ENCODE results near the gene NPDC1. TPM values are rescaled to one million over a fixed set of nuclear protein-coding genes. Genes with fewer than 3 reads are reported as not detected.

NPDC1 gene
- polyA plus RNA-seq, 3 donors, result 28.3 to 38.5 (median 32.0) TPM

- no peak for DNase-seq
Measured at GRCh38 chr9:136996361-136997292, 49.4 kb downstream of the NPDC1 start, which contains the start of gene CLIC3. TSS of gene CLIC3 (minus strand) at chr9:136996568. CDS start at chr9:136996543, 25 bp downstream.

GRCh38 chr9:136995772-136996311 lies 50.1 kb downstream of the NPDC1 start:
- DNase-seq, result no peak

GRCh38 chr9:136995362-136995761 lies 50.6 kb downstream of the NPDC1 start:
- DNase-seq, result no peak

- no peak for DNase-seq
Measured at GRCh38 chr9:136994888-136995230, 51.1 kb downstream of the NPDC1 start.

- no peak for DNase-seq
Measured at GRCh38 chr9:136994180-136994887, 51.6 kb downstream of the NPDC1 start.

GRCh38 chr9:136992819-136993369 lies 53.1 kb downstream of the NPDC1 start:
- DNase-seq, result no peak

GRCh38 chr9:136991993-136992818 lies 53.8 kb downstream of the NPDC1 start, which contains the start of gene PAXX:
TSS of gene PAXX (plus strand) at chr9:136992422. CDS start at chr9:136992444, 22 bp downstream.
- DNase-seq, result peak; percentile 85

GRCh38 chr9:136990242-136990911 lies 55.6 kb downstream of the NPDC1 start:
- no peak for DNase-seq

Other genes starting within 250 kb of the NPDC1 start
- gene CCDC183, start 249.8 kb downstream of the NPDC1 start, polyA plus RNA-seq (ENCODE audit: insufficient read length in 3 of 3), result 1 to 10 TPM; 5.7 to 7.6 (median 7.2) TPM
- 10 to 100 TPM; 66.7 to 81.4 (median 78.7) TPM for gene RABL6, start 238.2 kb downstream of the NPDC1 start, polyA plus RNA-seq (ENCODE audit: insufficient read length in 3 of 3)
- gene AJM1, start 203.7 kb downstream of the NPDC1 start, polyA plus RNA-seq (ENCODE audit: insufficient read length in 3 of 3), result 1 to 10 TPM; 1.5 to 1.7 (median 1.6) TPM
- gene PHPT1, start 196.8 kb downstream of the NPDC1 start, polyA plus RNA-seq (ENCODE audit: insufficient read length in 3 of 3), result 100 to 1,000 TPM in 2 of 3 donors, 10 to 100 TPM in 1; 82.5 to 120 (median 115) TPM
- gene MAMDC4, start 193.8 kb downstream of the NPDC1 start, polyA plus RNA-seq (ENCODE audit: insufficient read length in 3 of 3), result 10 to 100 TPM in 1 of 3 donors, 1 to 10 TPM in 2; 9.5 to 11.6 (median 10.0) TPM
- gene EDF1, start 179.9 kb downstream of the NPDC1 start, polyA plus RNA-seq (ENCODE audit: insufficient read length in 3 of 3), result 100 to 1,000 TPM; 342 to 449 (median 388) TPM
- 10 to 100 TPM; 15.3 to 17.4 (median 16.4) TPM for gene TRAF2, start 159.7 kb downstream of the NPDC1 start, polyA plus RNA-seq (ENCODE audit: insufficient read length in 3 of 3)
- gene FBXW5, start 101.4 kb downstream of the NPDC1 start, polyA plus RNA-seq (ENCODE audit: insufficient read length in 3 of 3), result 10 to 100 TPM; 48.7 to 65.9 (median 64.8) TPM
- gene C8G, start 100.9 kb downstream of the NPDC1 start, polyA plus RNA-seq (ENCODE audit: insufficient read length in 3 of 3), result 1 to 10 TPM in 2 of 3 donors, under 1 TPM in 1; 0.83 to 1.3 (median 1.2) TPM
- gene LCN12, start 93.9 kb downstream of the NPDC1 start, polyA plus RNA-seq (ENCODE audit: insufficient read length in 3 of 3), result 10 to 100 TPM; 23.7 to 39.5 (median 37.3) TPM
- 10 to 100 TPM; 52.6 to 87.9 (median 87.8) TPM for gene PTGDS, start 68.7 kb downstream of the NPDC1 start, polyA plus RNA-seq (ENCODE audit: insufficient read length in 3 of 3)
- under 1 TPM; 0.18 to 0.38 (median 0.36) TPM for gene LCNL1, start 63.2 kb downstream of the NPDC1 start, polyA plus RNA-seq (ENCODE audit: insufficient read length in 3 of 3)
- gene PAXX, start 53.8 kb downstream of the NPDC1 start, polyA plus RNA-seq (ENCODE audit: insufficient read length in 3 of 3), result 10 to 100 TPM; 33.4 to 40.8 (median 40.4) TPM
- under 1 TPM; 0.29 to 0.57 (median 0.47) TPM for gene CLIC3, start 49.6 kb downstream of the NPDC1 start, polyA plus RNA-seq (ENCODE audit: insufficient read length in 3 of 3)
- gene ABCA2, start 17.9 kb downstream of the NPDC1 start, polyA plus RNA-seq (ENCODE audit: insufficient read length in 3 of 3), result 10 to 100 TPM; 56.6 to 68.7 (median 63.6) TPM
- under 1 TPM in 1 of 3 donors, not detected in 2; 0.18 TPM for gene FUT7, start 14.1 kb downstream of the NPDC1 start, polyA plus RNA-seq (ENCODE audit: insufficient read length in 3 of 3)
- 1 to 10 TPM; 5.5 to 7.4 (median 7.3) TPM for gene ENTPD2, start 7.9 kb upstream of the NPDC1 start, polyA plus RNA-seq (ENCODE audit: insufficient read length in 3 of 3)
- gene SAPCD2, start 24.4 kb upstream of the NPDC1 start, polyA plus RNA-seq (ENCODE audit: insufficient read length in 3 of 3), result 10 to 100 TPM in 1 of 3 donors, 1 to 10 TPM in 2; 8.0 to 10.4 (median 10.0) TPM
- 1 to 10 TPM; 5.4 to 8.6 (median 6.3) TPM for gene UAP1L1, start 31.3 kb upstream of the NPDC1 start, polyA plus RNA-seq (ENCODE audit: insufficient read length in 3 of 3)
- gene MAN1B1, start 40.8 kb upstream of the NPDC1 start, polyA plus RNA-seq (ENCODE audit: insufficient read length in 3 of 3), result 10 to 100 TPM; 56.7 to 71.5 (median 64.7) TPM
- gene DPP7, start 68.6 kb upstream of the NPDC1 start, polyA plus RNA-seq (ENCODE audit: insufficient read length in 3 of 3), result 10 to 100 TPM; 24.0 to 29.6 (median 27.7) TPM
- under 1 TPM in 1 of 3 donors, not detected in 2; 0.36 TPM for gene GRIN1, start 93.0 kb upstream of the NPDC1 start, polyA plus RNA-seq (ENCODE audit: insufficient read length in 3 of 3)
- under 1 TPM in 1 of 3 donors, not detected in 2; 0.34 TPM for gene LRRC26, start 123.9 kb upstream of the NPDC1 start, polyA plus RNA-seq (ENCODE audit: insufficient read length in 3 of 3)
- gene TMEM210, start 125.9 kb upstream of the NPDC1 start, polyA plus RNA-seq (ENCODE audit: insufficient read length in 3 of 3), result not detected
- 10 to 100 TPM; 46.2 to 55.9 (median 51.3) TPM for gene ANAPC2, start 142.4 kb upstream of the NPDC1 start, polyA plus RNA-seq (ENCODE audit: insufficient read length in 3 of 3)
- gene SSNA1, start 142.5 kb upstream of the NPDC1 start, polyA plus RNA-seq (ENCODE audit: insufficient read length in 3 of 3), result 10 to 100 TPM; 55.4 to 69.1 (median 65.3) TPM
- gene TPRN, start 154.6 kb upstream of the NPDC1 start, polyA plus RNA-seq (ENCODE audit: insufficient read length in 3 of 3), result 10 to 100 TPM; 14.6 to 23.2 (median 22.0) TPM
- 10 to 100 TPM; 41.9 to 47.5 (median 44.7) TPM for gene TMEM203, start 159.5 kb upstream of the NPDC1 start, polyA plus RNA-seq (ENCODE audit: insufficient read length in 3 of 3)
- 10 to 100 TPM; 13.3 to 18.9 (median 17.2) TPM for gene NDOR1, start 159.5 kb upstream of the NPDC1 start, polyA plus RNA-seq (ENCODE audit: insufficient read length in 3 of 3)
- gene RNF208, start 176.1 kb upstream of the NPDC1 start, polyA plus RNA-seq (ENCODE audit: insufficient read length in 3 of 3), result 10 to 100 TPM; 12.8 to 13.8 (median 13.2) TPM
- 10 to 100 TPM; 10.9 to 17.0 (median 16.3) TPM for gene CYSRT1, start 179.0 kb upstream of the NPDC1 start, polyA plus RNA-seq (ENCODE audit: insufficient read length in 3 of 3)
- gene RNF224, start 181.3 kb upstream of the NPDC1 start, polyA plus RNA-seq (ENCODE audit: insufficient read length in 3 of 3), result 10 to 100 TPM; 10.1 to 15.2 (median 13.8) TPM
- 10 to 100 TPM; 10.3 to 12.1 (median 11.4) TPM for gene SLC34A3, start 184.7 kb upstream of the NPDC1 start, polyA plus RNA-seq (ENCODE audit: insufficient read length in 3 of 3)
- gene TUBB4B, start 195.1 kb upstream of the NPDC1 start, polyA plus RNA-seq (ENCODE audit: insufficient read length in 3 of 3), result 100 to 1,000 TPM; 383 to 516 (median 420) TPM
- 1 to 10 TPM; 2.8 to 3.9 (median 3.9) TPM for gene STPG3, start 205.1 kb upstream of the NPDC1 start, polyA plus RNA-seq (ENCODE audit: insufficient read length in 3 of 3)
- 10 to 100 TPM; 57.3 to 65.4 (median 61.7) TPM for gene NELFB, start 209.2 kb upstream of the NPDC1 start, polyA plus RNA-seq (ENCODE audit: insufficient read length in 3 of 3)
- gene TOR4A, start 231.5 kb upstream of the NPDC1 start, polyA plus RNA-seq (ENCODE audit: insufficient read length in 3 of 3), result 1 to 10 TPM; 5.8 to 8.1 (median 7.3) TPM